Measurements from ENCODE around the gene CUL4B. TPM values are rescaled to one million over a fixed set of nuclear protein-coding genes. Genes with fewer than 3 reads are reported as not detected.

Gene CUL4B
- total and polyA plus RNA-seq, 10 of the 15 experiments (the other 5 are each of a cell fraction or from before 2014, with no cell fraction given): 11.0 to 37.3 (median 24.4) TPM

- TF ChIP-seq IKZF1 (conservative IDR thresholded peaks at IDR 0.05) (peak; percentile 33; the same call in 1 of the 2 replicates), MAX (IDR thresholded peaks at IDR 0.05; ENCODE audit: low read depth, low read length) (no peak), HDAC2 (IDR thresholded peaks at IDR 0.05) (no peak), HSF1 (IDR thresholded peaks at IDR 0.05; ENCODE audit: low read depth, low read length) (no peak), CREM (IDR thresholded peaks at IDR 0.05; ENCODE audit: low read depth) (peak; percentile 70), ATF2 (IDR thresholded peaks at IDR 0.05; ENCODE audit: low read length) (peak; percentile 42; the same call in 1 of the 2 replicates), SUPT20H (IDR thresholded peaks at IDR 0.05; ENCODE audit: borderline replicate concordance, control insufficient read depth, low read depth, low read length) (no peak), PRDM15 (CRISPR knock-in tag; IDR thresholded peaks at IDR 0.05) (no peak), PAX5 (IDR thresholded peaks at IDR 0.05; ENCODE audit: borderline replicate concordance, low read depth, low read length) (no peak), ZZZ3 (IDR thresholded peaks at IDR 0.05; ENCODE audit: control insufficient read depth, insufficient read length, low read depth) (no peak), PBX3 (IDR thresholded peaks at IDR 0.05; ENCODE audit: insufficient replicate concordance, low read depth, low read length) (peak; percentile 21), MLLT1 (IDR thresholded peaks at IDR 0.05) (no peak), BACH1 (IDR thresholded peaks at IDR 0.05; ENCODE audit: borderline replicate concordance) (no peak), SMAD5 (IDR thresholded peaks at IDR 0.05; ENCODE audit: low read depth) (no peak), BCL3 (IDR thresholded peaks at IDR 0.05; ENCODE audit: borderline replicate concordance, insufficient read depth, low read depth, low read length, poor library complexity, severe bottlenecking) (no peak), PML (IDR thresholded peaks at IDR 0.05; ENCODE audit: low read length) (peak; percentile 37; the same call in 1 of the 2 replicates)
These were observed 43.1 kb upstream of the CUL4B start, which contains the start of gene MCTS1 (continued) for GRCh38 chrX:120603707-120604360.

Data from GM12878 (cell line).